Brain microvascular endothelial cell (primary cell): ENCODE measurements around the gene RASSF1.

Experiments used
- DNase-seq: peaks from one replicate; pipeline ENCODE4 v3.0.0-alpha.2; 2020
- H3K27ac ChIP-seq: fragments of 250-450 bp; sonication (Bioruptor Pico); 2 replicates; pipeline ENCODE4 v1.5.1; 2020; ENCODE audit warnings: mild to moderate bottlenecking, moderate library complexity
- H3K27me3 ChIP-seq: fragments of 250-450 bp; sonication (Bioruptor Pico); replicated peaks from 2 replicates; pipeline ENCODE4 v1.5.1; 2020; ENCODE audit warnings: mild to moderate bottlenecking
- H3K36me3 ChIP-seq: fragments of 250-450 bp; sonication (Bioruptor Pico); replicated peaks from 2 replicates; pipeline ENCODE4 v1.5.1; 2020; ENCODE audit warnings: mild to moderate bottlenecking
- H3K4me3 ChIP-seq: 2 replicates; pipeline ENCODE4 v1.5.1; 2011; ENCODE audit warnings: low read depth, mild to moderate bottlenecking, control low read depth, low read length, moderate library complexity
- in situ Hi-C: cut with HindIII; loops from 2 replicates; pipeline ENCODE4 v1.10.0; 2017; ENCODE audit warnings: low sequenced_read_pairs, low pct_ligation_motif_present
- TF ChIP-seq, protein P1 (sequence below): IDR thresholded peaks from 2 replicates; pipeline ENCODE4 v1.5.1; 2011; ENCODE audit warnings: low read depth, mild to moderate bottlenecking, moderate library complexity, low read length, control low read depth, inconsistent platforms; ENCODE audit errors: missing control alignments

The RASSF1 gene

DNA sequence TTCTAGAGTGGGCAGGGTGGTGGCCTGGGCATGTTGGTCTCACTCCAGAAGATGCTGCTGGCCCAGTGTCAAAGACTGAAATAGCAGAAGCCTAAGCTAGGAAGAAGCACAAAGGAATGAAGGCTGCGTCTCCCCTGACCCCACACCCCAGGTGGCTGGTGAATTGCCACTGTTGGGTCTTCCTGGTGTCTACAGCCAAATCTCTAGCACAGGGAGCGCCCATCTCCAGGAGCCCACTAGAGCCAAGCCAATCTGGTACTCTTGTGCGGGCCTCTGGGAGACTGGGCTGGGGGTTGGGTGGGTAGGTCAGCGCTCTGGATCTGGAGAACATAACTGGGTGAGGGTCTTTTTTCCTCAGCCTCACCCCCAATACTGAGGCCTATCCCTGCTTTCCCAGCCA is 13.5 kb downstream of the RASSF1 start:
- in situ Hi-C loops = no loop called here
- TF ChIP-seq, protein P1, sequence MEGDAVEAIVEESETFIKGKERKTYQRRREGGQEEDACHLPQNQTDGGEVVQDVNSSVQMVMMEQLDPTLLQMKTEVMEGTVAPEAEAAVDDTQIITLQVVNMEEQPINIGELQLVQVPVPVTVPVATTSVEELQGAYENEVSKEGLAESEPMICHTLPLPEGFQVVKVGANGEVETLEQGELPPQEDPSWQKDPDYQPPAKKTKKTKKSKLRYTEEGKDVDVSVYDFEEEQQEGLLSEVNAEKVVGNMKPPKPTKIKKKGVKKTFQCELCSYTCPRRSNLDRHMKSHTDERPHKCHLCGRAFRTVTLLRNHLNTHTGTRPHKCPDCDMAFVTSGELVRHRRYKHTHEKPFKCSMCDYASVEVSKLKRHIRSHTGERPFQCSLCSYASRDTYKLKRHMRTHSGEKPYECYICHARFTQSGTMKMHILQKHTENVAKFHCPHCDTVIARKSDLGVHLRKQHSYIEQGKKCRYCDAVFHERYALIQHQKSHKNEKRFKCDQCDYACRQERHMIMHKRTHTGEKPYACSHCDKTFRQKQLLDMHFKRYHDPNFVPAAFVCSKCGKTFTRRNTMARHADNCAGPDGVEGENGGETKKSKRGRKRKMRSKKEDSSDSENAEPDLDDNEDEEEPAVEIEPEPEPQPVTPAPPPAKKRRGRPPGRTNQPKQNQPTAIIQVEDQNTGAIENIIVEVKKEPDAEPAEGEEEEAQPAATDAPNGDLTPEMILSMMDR = no peak
- no peaks in the 10 kb centered on the region for H3K27me3 ChIP-seq
- DNase-seq = no peak
- H3K4me3 ChIP-seq = peak overlapping the region; percentile 84
- H3K36me3 ChIP-seq = peaks cover 30% of the 10 kb centered on the region
- H3K27ac ChIP-seq = no peak overlapping the region

DNA sequence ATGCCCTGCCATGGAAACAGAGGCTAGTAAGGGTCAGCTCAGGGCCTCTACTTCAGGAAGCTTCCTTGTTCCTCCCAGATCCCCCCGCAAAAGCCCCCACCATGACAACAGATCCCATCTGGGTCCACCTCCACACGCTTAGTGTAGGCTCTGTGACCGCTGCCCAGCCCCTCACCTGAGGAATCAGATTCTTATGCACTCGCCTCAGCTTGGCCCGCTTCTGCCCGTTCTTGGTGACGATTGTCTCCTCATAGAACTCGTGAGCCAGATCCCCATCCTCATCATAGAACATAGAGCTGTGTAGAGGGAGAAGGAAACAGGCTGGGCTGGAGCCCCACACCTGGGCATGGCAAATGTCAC is 14.5 kb downstream of the RASSF1 start:
- H3K27me3 ChIP-seq = no peaks in the 10 kb centered on the region
- DNase-seq = no peak
- no peak overlapping the region for H3K27ac ChIP-seq
- in situ Hi-C loops = no loop called here
- H3K36me3 ChIP-seq = peaks cover 22% of the 10 kb centered on the region
- TF ChIP-seq, protein P1 = no peak
- H3K4me3 ChIP-seq = no peak overlapping the region

DNA sequence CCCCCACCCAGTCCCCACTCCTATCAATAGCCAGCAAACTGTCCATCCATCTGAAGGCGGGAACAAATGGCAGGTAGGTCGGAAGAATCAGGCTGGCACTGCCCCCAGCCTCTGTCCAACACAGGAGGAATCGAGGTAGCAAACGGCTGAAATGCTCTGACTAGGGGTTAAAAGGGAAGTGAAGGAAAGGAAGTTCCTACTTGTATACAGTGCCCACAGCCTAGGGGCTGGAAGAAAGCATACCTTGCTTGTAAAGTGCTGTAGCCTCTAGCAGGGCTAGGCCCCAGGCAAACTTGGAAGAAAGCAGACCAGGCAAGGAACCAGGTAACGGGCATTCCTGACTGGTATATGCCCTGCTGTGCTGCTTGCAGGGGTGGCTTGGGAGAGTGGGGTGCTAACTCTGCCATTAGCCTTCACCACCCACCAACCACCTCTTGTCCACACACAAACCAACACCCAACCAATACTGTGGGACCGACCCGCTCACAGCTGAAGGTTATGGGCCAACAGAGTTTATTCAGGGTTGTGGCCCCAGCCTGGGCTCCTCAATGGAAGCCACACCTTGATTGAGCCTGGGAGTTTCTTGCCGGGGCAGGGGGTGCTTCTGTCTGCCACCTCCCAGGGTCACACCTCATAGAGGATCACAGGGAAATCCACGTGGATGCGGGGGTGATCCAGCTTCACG is 15.0 kb downstream of the RASSF1 start:
- DNase-seq = no peak
- Histone ChIP-seq H3K27me3 (no peaks in the 10 kb centered on the region), H3K36me3 (peaks cover 17% of the 10 kb centered on the region), H3K27ac (no peak overlapping the region), H3K4me3 (no peak overlapping the region)
- in situ Hi-C loops = no loop called here
- TF ChIP-seq, protein P1 = no peak

DNA sequence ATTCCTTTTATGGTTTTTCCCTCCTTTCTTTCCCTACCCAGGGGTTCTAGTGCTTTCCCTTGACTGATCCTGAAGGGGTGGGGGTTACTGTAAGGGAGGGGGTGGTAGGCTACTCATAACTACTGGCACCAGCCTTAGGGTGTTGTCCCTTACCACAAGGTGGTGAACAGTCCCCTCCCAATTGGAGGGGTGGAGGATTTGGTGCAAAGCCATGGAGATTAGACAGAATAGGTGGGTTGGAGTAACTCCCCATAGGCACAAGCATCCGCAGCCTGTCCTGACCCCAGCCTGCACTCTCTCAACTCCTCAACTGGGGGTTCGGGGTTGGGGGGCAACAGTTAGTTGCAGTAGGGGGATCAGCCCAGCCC is 15.5 kb downstream of the RASSF1 start:
- Histone ChIP-seq H3K27me3 (no peaks in the 10 kb centered on the region), H3K4me3 (no peak overlapping the region), H3K27ac (no peak overlapping the region), H3K36me3 (peaks cover 12% of the 10 kb centered on the region)
- DNase-seq = no peak
- in situ Hi-C loops = no loop called here
- TF ChIP-seq, protein P1 = no peak

DNA sequence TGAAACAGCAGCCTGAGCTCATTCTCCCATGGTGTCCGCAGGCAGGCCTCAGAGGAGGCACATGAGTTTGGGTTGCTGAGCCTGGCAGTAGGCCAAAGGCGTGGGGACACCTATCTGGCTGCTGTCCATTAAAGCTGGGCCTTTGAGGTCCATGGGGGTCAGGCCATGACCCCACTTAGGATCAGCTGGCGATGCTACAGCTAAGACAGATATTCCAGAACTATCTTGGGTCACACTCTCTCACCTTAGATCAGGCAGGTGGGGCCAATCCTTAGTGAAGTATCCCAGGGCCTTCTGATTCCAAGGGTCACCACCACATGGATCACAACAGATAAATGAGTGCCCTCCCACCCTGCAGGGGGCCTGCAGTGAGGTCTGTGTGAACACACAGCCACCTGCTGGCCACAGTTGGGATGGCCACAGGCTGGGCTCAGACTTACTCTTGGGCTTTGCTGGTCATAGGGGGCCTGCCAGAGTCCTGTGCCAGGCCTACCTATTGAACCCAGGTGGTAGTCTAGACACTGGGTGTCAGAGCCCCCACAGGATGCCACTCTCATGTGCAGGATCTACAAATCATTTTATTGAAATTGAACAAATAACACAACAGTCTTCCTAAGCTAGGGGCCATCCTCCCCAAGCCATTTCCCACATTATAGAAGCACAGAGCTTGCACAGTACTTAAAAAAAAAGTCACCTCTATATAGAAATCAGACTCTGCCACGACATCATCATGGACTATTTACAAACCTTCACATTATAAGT is 16.1 kb downstream of the RASSF1 start:
- TF ChIP-seq, protein P1 = peak; percentile 97
- H3K27me3 ChIP-seq = no peaks in the 10 kb centered on the region
- no peak overlapping the region for H3K4me3 ChIP-seq
- DNase-seq = peak; percentile 72
- no peak overlapping the region for H3K27ac ChIP-seq
- in situ Hi-C loops = no loop called here
- H3K36me3 ChIP-seq = peaks cover 10% of the 10 kb centered on the region
